A549 (cell line): ENCODE data around the gene ACE. TPM values are rescaled to one million over a fixed set of nuclear protein-coding genes. Genes with fewer than 3 reads are reported as not detected.

Experiments
- ATAC-seq, 2 experiments: fragments of 200-7000 bp in 1 of 2; fragments of >200 bp in 1 of 2; cut with Nextera tagmentation in 1 of 2; cut with Tn5 transposase in 1 of 2; 3 replicates each; pipeline versions ENCODE4 v1.8.0 to v1.9.1; 2018 to 2020; ENCODE audit warnings: mild to moderate bottlenecking in 1 of 2, moderate library complexity in 1 of 2
- CTCF ChIA-PET: fragments of 300-600 bp; sonication (Branson Sonifier 250); formaldehyde crosslinking; extraction: SDS; loops from one replicate; lab custom pipeline; 2021; ENCODE audit warnings: antibody characterized with exemption, inconsistent platforms; lab: Yijun Ruan, JAX
- POLR2A ChIA-PET: fragments of 350-600 bp; formaldehyde crosslinking; extraction: SDS; loops from one replicate; lab custom pipeline; 2021; ENCODE audit warnings: antibody characterized with exemption, inconsistent platforms; lab: Yijun Ruan, JAX
- DNase-seq, 2 experiments: peaks; one replicate each; pipeline versions ENCODE4 v3.0.0 to v3.0.0-alpha.2; 2011 to 2016; ENCODE audit warnings: low read depth in 1 of 2, low spot score in 1 of 2
- FAIRE-seq: peaks from 2 replicates; lab custom pipeline; 2011; peaks lifted over from hg19 to GRCh38; lab: Jason Lieb, UNC
- H3K27ac ChIP-seq, 2 experiments: fragments of >200 bp; sonication (Bioruptor Twin); formaldehyde crosslinking; 3 replicates each; pipeline ENCODE4 v1.5.1; 2016 to 2017
- H3K4me1 ChIP-seq: fragments of >200 bp; sonication (Bioruptor Twin); formaldehyde crosslinking; 3 replicates; pipeline ENCODE4 v1.6.1; 2016
- H3K4me2 ChIP-seq: fragments of >200 bp; sonication (Bioruptor Twin); formaldehyde crosslinking; 3 replicates; pipeline ENCODE4 v1.6.1; 2016
- H3K4me3 ChIP-seq: fragments of >200 bp; sonication (Bioruptor Twin); formaldehyde crosslinking; 3 replicates; pipeline ENCODE4 v1.5.1; 2016
- H3K9me3 ChIP-seq: fragments of >200 bp; sonication (Bioruptor Twin); formaldehyde crosslinking; 3 replicates; pipeline ENCODE4 v1.6.1; 2016
- BHLHE40 ChIP-seq: IDR thresholded peaks from 2 replicates; pipeline ENCODE4 v1.6.1; 2012; ENCODE audit warnings: low read depth, low read length, inconsistent platforms
- CEBPB ChIP-seq, 2 experiments: fragments of >200 bp in 1 of 2; sonication (Bioruptor Twin) in 1 of 2; formaldehyde crosslinking in 1 of 2; IDR thresholded peaks; 2 replicates each; pipeline ENCODE4 v1.6.1; 2012 to 2016
- CHD4 ChIP-seq: fragments of 200-600 bp; sonication (generic); IDR thresholded peaks from 2 replicates; pipeline ENCODE4 v1.6.1; 2016; ENCODE audit warnings: antibody characterized with exemption, mild to moderate bottlenecking, borderline replicate concordance
- EHMT2 ChIP-seq: fragments of 200-600 bp; sonication (generic); IDR thresholded peaks from 2 replicates; pipeline ENCODE4 v1.6.1; 2016; ENCODE audit warnings: antibody characterized with exemption, low read depth, mild to moderate bottlenecking, moderate library complexity
- FOSB ChIP-seq: fragments of 250-450 bp; sonication (Bioruptor Pico); IDR thresholded peaks from 2 replicates; pipeline ENCODE4 v1.5.0; 2020; ENCODE audit warnings: mild to moderate bottlenecking, moderate library complexity
- FOSL2 ChIP-seq, 2 experiments: fragments of 450-650 bp in 1 of 2; fragments of >200 bp in 1 of 2; sonication (Bioruptor Twin) in 1 of 2; formaldehyde crosslinking; IDR thresholded peaks; 2 replicates each; pipeline versions ENCODE4 v1.5.0 to v1.6.1; 2016 to 2020; ENCODE audit warnings: mild to moderate bottlenecking in 1 of 2, moderate library complexity in 1 of 2
- FOXS1 ChIP-seq: fragments of 250-450 bp; sonication (Bioruptor Pico); IDR thresholded peaks from 2 replicates; pipeline ENCODE4 v1.5.0; 2020; ENCODE audit warnings: mild to moderate bottlenecking, moderate library complexity
- HDAC2 ChIP-seq: fragments of 200-600 bp; sonication (generic); IDR thresholded peaks from 2 replicates; pipeline ENCODE4 v1.6.1; 2016
- HEYL ChIP-seq: fragments of 250-450 bp; sonication (Bioruptor Pico); IDR thresholded peaks from 2 replicates; pipeline ENCODE4 v1.8.0; 2021; ENCODE audit warnings: mild to moderate bottlenecking, moderate library complexity
- HOXA7 ChIP-seq: fragments of 250-450 bp; sonication (Bioruptor Pico); IDR thresholded peaks from 2 replicates; pipeline ENCODE4 v1.5.0; 2020; ENCODE audit warnings: mild to moderate bottlenecking, moderate library complexity
- HOXB13 ChIP-seq: fragments of 250-450 bp; sonication (Bioruptor Pico); IDR thresholded peaks from 2 replicates; pipeline ENCODE4 v1.5.0; 2020; ENCODE audit warnings: low read depth, mild to moderate bottlenecking, moderate library complexity
- HOXB5 ChIP-seq: fragments of 250-450 bp; sonication (Bioruptor Pico); IDR thresholded peaks from 2 replicates; pipeline ENCODE4 v1.5.0; 2020; ENCODE audit warnings: mild to moderate bottlenecking, moderate library complexity
- JUN ChIP-seq, 2 experiments: fragments of >200 bp; sonication (Bioruptor Twin); formaldehyde crosslinking; IDR thresholded peaks; 2 replicates in 1 of 2; 3 replicates in 1 of 2; pipeline ENCODE4 v1.6.1; 2016 to 2017
- JUNB ChIP-seq: fragments of >200 bp; sonication (Bioruptor Twin); formaldehyde crosslinking; IDR thresholded peaks from 2 replicates; pipeline ENCODE4 v1.6.1; 2016
- KDM1A ChIP-seq: fragments of 200-600 bp; sonication (generic); IDR thresholded peaks from 2 replicates; pipeline ENCODE4 v1.6.1; 2016; ENCODE audit warnings: low read depth, mild to moderate bottlenecking
- KDM5A ChIP-seq: fragments of 200-600 bp; sonication (generic); IDR thresholded peaks from 2 replicates; pipeline ENCODE4 v1.6.1; 2016; ENCODE audit warnings: antibody characterized with exemption, mild to moderate bottlenecking
- NFE2L2 ChIP-seq: fragments of 150-350 bp; conservative IDR thresholded peaks from 2 replicates; pipeline ENCODE4 v1.6.1; 2014; ENCODE audit warnings: low read length
- NPAS2 ChIP-seq: fragments of 250-450 bp; sonication (Bioruptor Pico); IDR thresholded peaks from 2 replicates; pipeline ENCODE4 v1.8.0; 2022; ENCODE audit warnings: mild to moderate bottlenecking, moderate library complexity, borderline replicate concordance
- PHF8 ChIP-seq: fragments of 200-600 bp; sonication (generic); IDR thresholded peaks from 2 replicates; pipeline ENCODE4 v1.6.1; 2016; ENCODE audit warnings: low read depth, mild to moderate bottlenecking, antibody characterized with exemption, moderate library complexity, borderline replicate concordance
- POLR2A ChIP-seq: IDR thresholded peaks from 2 replicates; pipeline ENCODE4 v1.6.1; 2012; ENCODE audit warnings: mild to moderate bottlenecking, low read length
- POLR2AphosphoS2 ChIP-seq: conservative IDR thresholded peaks from 2 replicates; pipeline ENCODE4 v1.6.1; 2012; ENCODE audit warnings: low read length, improper control_type of control experiment, inconsistent platforms
- RAD21 ChIP-seq, 2 experiments: fragments of >200 bp in 1 of 2; sonication (Bioruptor Twin) in 1 of 2; formaldehyde crosslinking in 1 of 2; IDR thresholded peaks in 1 of 2; conservative IDR thresholded peaks in 1 of 2; 2 replicates in 1 of 2; 3 replicates in 1 of 2; pipeline ENCODE4 v1.6.1; 2012 to 2018; ENCODE audit warnings: inconsistent platforms in 1 of 2
- RNF2 ChIP-seq: fragments of 200-600 bp; sonication (generic); IDR thresholded peaks from 2 replicates; pipeline ENCODE4 v1.6.1; 2016; ENCODE audit warnings: low read depth, mild to moderate bottlenecking, antibody characterized with exemption, moderate library complexity, borderline replicate concordance
- SREBF2 ChIP-seq: fragments of 450-650 bp; IDR thresholded peaks from 2 replicates; pipeline ENCODE4 v1.6.1; 2014; ENCODE audit warnings: mild to moderate bottlenecking, moderate library complexity
- TFCP2L1 ChIP-seq: fragments of 250-450 bp; sonication (Bioruptor Pico); IDR thresholded peaks from 2 replicates; pipeline ENCODE4 v1.5.0; 2021; ENCODE audit warnings: mild to moderate bottlenecking
- ZC3H11A ChIP-seq: fragments of 450-650 bp; IDR thresholded peaks from 2 replicates; pipeline ENCODE4 v1.6.1; 2014; ENCODE audit warnings: antibody characterized with exemption, mild to moderate bottlenecking
- ZFP36 ChIP-seq: fragments of 450-650 bp; IDR thresholded peaks from 2 replicates; pipeline ENCODE4 v1.6.1; 2014; ENCODE audit warnings: borderline replicate concordance; ENCODE audit not compliant: partially characterized antibody
- ZNF302 ChIP-seq: fragments of 250-450 bp; sonication (Bioruptor Pico); IDR thresholded peaks from 2 replicates; pipeline ENCODE4 v1.9.0; 2021; ENCODE audit warnings: inconsistent platforms, mild to moderate bottlenecking, moderate library complexity
- ZSCAN20 ChIP-seq: fragments of 250-450 bp; sonication (Bioruptor Pico); IDR thresholded peaks from 2 replicates; pipeline ENCODE4 v1.8.0; 2022; ENCODE audit warnings: mild to moderate bottlenecking, moderate library complexity
- WGBS: methylation state at CpG from one replicate; pipeline ENCODE4 v1.1.6; 2017; ENCODE audit errors: missing lambda C conversion rate; 5-methylcytosine and 5-hydroxymethylcytosine counted together
- polyA plus RNA-seq, 4 experiments: library from polyadenylated mRNA; depleted of rRNA in 3 of 4; stranded (reverse); fragments of >200 nt; fragmentation: RNase III in 1 of 4; extraction: RNeasy Plus Mini Kit Qiagen cat#74134 plus additional on column Dnase treatment in 1 of 4; gene quantifications; 2 replicates in 3 of 4; 3 replicates in 1 of 4; pipeline ENCODE4 v1.2.3, GENCODE V29; 2011 to 2017
- TF ChIP-seq, protein P1 (sequence below): fragments of 250-450 bp; sonication (Bioruptor Pico); IDR thresholded peaks from 2 replicates; pipeline ENCODE4 v1.5.0; 2020; ENCODE audit warnings: low read depth, mild to moderate bottlenecking, moderate library complexity

Gene ACE
- polyA plus RNA-seq, 2 of the 4 experiments (the other 2 are of a cell fraction): 0.22 to 0.52 TPM

DNA sequence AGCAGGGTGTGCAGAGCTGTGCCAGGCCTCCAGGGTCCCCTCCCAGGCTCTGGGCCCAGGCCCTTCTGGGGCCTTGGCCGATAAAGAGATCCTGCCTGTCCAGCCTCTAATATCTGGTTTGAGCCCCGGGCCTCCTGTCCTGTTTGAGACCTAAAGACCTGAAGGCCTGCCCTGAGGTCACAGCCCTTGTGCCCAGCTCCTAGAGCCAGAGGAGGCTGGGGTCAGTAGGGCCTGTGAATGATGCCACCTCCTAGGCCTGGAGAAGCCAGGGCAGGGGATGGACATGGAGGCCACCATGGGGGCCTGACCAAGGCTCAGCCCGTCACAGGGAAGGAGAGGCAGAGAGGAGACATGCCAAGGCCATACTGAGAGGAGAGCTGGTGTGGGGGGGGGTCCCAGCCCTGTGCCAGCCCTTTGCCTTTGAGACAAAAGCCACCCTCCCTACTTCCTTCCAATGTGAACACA lies 53.7 kb downstream of the ACE start:
- FAIRE-seq (no peak), ATAC-seq (no peak), DNase-seq (no peak)
- POLR2A ChIA-PET: no interaction called here
- Histone ChIP-seq H3K9me3 (no peaks in the 10 kb centered on the region), H3K4me2 (no peak overlapping the region), H3K4me1 (no peaks in the 10 kb centered on the region), H3K4me3 (no peak overlapping the region), H3K27ac (no peak overlapping the region)
- CTCF ChIA-PET: interaction anchor here (1.0 to 2.3 kb wide), 6 partner anchors 13 to 81 kb away, joined by 3 to 8 read pairs (median 4); partner anchors contain the start of gene DCAF7
- TF ChIP-seq NPAS2 (no peak), KDM5A (no peak), JUNB (no peak), ZC3H11A (no peak), POLR2A (no peak), RAD21 (conservative IDR thresholded peaks at IDR 0.05 in 1 of 2, IDR thresholded peaks at IDR 0.05 in 1 of 2) (no peak), FOSL2 (IDR thresholded peaks at IDR 0.05) (no peak), FOSL2 (CRISPR knock-in tag; IDR thresholded peaks at IDR 0.05) (no peak)
- 62% methylated on average over 3 of the region's 3 CpGs for WGBS

GRCh38 chr17:63531022-63531965 lies 54.4 kb downstream of the ACE start:
- FAIRE-seq: no peak
- Histone ChIP-seq H3K4me1 (no peaks in the 10 kb centered on the region), H3K4me3 (no peak overlapping the region), H3K9me3 (no peaks in the 10 kb centered on the region), H3K4me2 (no peak overlapping the region), H3K27ac (no peak overlapping the region)
- CTCF ChIA-PET: interaction anchor here (1.0 to 2.3 kb wide), 9 partner anchors 13 to 81 kb away, joined by 3 to 8 read pairs (median 3); partner anchors contain the start of gene DCAF7
- WGBS: 61% methylated on average over 10 of the region's 10 CpGs
- TF ChIP-seq CHD4: no peak
- TF ChIP-seq BHLHE40: no peak
- no peak for TF ChIP-seq RNF2
- no peak for TF ChIP-seq HEYL (CRISPR knock-in tag)
- TF ChIP-seq ZNF302 (CRISPR knock-in tag): no peak
- no peak for TF ChIP-seq HOXB5
- no peak for TF ChIP-seq ZSCAN20
- no peak for TF ChIP-seq CEBPB (IDR thresholded peaks at IDR 0.05)
- no peak for TF ChIP-seq PHF8
- no peak for TF ChIP-seq POLR2AphosphoS2
- no peak for TF ChIP-seq KDM1A
- TF ChIP-seq HOXB13 (CRISPR knock-in tag): no peak
- TF ChIP-seq SREBF2: no peak
- TF ChIP-seq, protein P1, sequence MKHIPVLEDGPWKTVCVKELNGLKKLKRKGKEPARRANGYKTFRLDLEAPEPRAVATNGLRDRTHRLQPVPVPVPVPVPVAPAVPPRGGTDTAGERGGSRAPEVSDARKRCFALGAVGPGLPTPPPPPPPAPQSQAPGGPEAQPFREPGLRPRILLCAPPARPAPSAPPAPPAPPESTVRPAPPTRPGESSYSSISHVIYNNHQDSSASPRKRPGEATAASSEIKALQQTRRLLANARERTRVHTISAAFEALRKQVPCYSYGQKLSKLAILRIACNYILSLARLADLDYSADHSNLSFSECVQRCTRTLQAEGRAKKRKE (CRISPR knock-in tag): no peak
- no peak for TF ChIP-seq TFCP2L1 (CRISPR knock-in tag)
- POLR2A ChIA-PET: no interaction called here
- ATAC-seq: no peak
- DNase-seq: no peak

DNA sequence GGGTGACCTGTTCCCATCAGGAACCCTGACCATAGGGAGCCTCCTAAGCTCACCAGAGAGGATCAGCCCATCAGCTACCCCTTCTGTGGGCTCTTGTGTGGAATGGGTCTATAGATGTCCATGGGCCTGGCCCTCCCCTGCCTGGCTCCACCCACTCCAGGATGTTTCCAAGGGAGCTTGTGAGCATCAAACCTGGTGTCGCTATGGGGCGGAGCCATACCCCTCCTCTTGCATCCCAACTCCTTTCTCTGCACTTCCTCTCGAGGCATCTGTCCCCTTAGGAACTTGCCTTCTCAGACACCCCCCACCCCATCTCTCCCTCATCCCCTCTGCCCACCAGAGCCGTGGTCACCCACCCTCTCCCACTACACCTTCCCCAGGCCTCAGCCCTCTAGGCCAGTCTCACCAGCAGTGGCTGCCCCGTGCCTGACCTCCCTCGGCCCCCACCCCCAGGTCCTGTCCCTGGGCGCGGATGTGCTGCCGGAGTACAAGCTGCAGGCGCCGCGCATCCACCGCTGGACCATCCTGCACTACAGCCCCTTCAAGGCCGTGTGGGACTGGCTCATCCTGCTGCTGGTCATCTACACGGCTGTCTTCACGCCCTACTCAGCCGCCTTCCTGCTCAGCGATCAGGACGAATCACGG lies 56.7 kb downstream of the ACE start:
- FAIRE-seq: no peak
- Histone ChIP-seq H3K9me3 (no peaks in the 10 kb centered on the region), H3K4me2 (no peak overlapping the region), H3K4me3 (no peak overlapping the region), H3K4me1 (no peaks in the 10 kb centered on the region), H3K27ac (no peak overlapping the region)
- DNase-seq: peak in 1 of 2 experiments; percentile 29
- ChIA-PET CTCF (interaction anchor here (0.5 to 1.3 kb wide), 2 partner anchors 108 to 458 kb away, joined by 3 to 4 read pairs; no protein-coding TSS in a partner anchor), POLR2A (no interaction called here)
- 78% methylated on average over 19 of the region's 20 CpGs for WGBS
- peak in 1 of 2 experiments; percentile 44; a peak in 3 of 6 replicates for ATAC-seq
- TF ChIP-seq FOXS1 (CRISPR knock-in tag) (no peak), EHMT2 (no peak), ZFP36 (no peak), NFE2L2 (no peak), JUN (IDR thresholded peaks at IDR 0.05) (no peak), FOSL2 (IDR thresholded peaks at IDR 0.05) (no peak), FOSL2 (CRISPR knock-in tag; IDR thresholded peaks at IDR 0.05) (no peak), HDAC2 (no peak), FOSB (no peak), HOXA7 (CRISPR knock-in tag) (no peak), CEBPB (IDR thresholded peaks at IDR 0.05) (no peak)
